ENCODE measurements around the gene EXOC5.

Gene EXOC5

DNA sequence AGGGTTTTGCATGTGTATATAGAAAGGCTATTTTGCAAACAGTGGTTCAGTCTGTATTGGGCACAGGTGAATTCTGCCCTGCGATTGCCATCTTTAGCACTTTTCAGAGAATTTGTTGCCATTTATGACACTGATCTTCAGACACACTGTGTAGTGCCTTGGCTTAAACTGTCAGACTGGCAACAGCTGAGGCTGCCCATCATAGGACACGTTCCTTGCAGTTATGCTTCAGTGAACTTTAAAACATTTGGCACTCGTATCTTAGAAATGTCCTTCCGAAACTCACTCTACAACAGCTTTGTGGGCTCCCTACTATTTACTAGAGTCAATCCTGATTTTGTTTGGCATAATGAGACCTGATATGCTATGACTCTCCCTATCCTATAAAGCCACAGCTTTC is 29.1 kb upstream of the EXOC5 start:
- CTCF ChIA-PET, result interaction anchor here (0.9 to 1.5 kb wide), 3 partner anchors 8 to 12 kb away, joined by 3 read pairs; no protein-coding TSS in a partner anchor
- TF ChIP-seq, protein P1, sequence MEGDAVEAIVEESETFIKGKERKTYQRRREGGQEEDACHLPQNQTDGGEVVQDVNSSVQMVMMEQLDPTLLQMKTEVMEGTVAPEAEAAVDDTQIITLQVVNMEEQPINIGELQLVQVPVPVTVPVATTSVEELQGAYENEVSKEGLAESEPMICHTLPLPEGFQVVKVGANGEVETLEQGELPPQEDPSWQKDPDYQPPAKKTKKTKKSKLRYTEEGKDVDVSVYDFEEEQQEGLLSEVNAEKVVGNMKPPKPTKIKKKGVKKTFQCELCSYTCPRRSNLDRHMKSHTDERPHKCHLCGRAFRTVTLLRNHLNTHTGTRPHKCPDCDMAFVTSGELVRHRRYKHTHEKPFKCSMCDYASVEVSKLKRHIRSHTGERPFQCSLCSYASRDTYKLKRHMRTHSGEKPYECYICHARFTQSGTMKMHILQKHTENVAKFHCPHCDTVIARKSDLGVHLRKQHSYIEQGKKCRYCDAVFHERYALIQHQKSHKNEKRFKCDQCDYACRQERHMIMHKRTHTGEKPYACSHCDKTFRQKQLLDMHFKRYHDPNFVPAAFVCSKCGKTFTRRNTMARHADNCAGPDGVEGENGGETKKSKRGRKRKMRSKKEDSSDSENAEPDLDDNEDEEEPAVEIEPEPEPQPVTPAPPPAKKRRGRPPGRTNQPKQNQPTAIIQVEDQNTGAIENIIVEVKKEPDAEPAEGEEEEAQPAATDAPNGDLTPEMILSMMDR (IDR thresholded peaks at IDR 0.05; ENCODE audit: control extremely low read depth, extremely low read depth, low read depth, missing control alignments), result no peak
- POLR2A ChIA-PET, result no interaction called here
- no peak for DNase-seq (ENCODE audit: extremely low spot score)

DNA sequence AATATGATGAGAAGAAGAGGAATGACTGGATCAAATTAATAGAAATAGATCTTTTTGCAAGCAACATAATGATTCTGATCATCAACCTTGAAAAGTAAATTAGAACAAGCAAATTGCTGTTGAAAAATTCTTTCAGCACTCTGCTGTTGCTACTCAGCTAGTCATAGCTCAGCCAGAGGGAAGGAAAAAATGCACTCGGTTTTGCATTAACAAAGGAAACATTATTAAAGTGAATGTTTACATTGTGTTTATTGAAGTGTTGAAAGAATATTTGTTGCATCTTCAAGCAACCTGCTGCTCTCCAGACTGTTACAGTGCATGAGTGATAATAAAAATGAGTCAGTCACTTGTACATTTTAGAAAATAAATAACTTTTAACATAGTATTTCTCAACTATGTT is 26.5 kb upstream of the EXOC5 start:
- ChIA-PET CTCF (interaction anchor here (0.8 to 3.1 kb wide), 5 partner anchors 24 to 804 kb away, joined by 3 to 18 read pairs (median 3); no protein-coding TSS in a partner anchor), POLR2A (no interaction called here)
- TF ChIP-seq, protein P1 (IDR thresholded peaks at IDR 0.05; ENCODE audit: control extremely low read depth, extremely low read depth, low read depth, missing control alignments), result no peak
- DNase-seq (ENCODE audit: extremely low spot score), result no peak

DNA sequence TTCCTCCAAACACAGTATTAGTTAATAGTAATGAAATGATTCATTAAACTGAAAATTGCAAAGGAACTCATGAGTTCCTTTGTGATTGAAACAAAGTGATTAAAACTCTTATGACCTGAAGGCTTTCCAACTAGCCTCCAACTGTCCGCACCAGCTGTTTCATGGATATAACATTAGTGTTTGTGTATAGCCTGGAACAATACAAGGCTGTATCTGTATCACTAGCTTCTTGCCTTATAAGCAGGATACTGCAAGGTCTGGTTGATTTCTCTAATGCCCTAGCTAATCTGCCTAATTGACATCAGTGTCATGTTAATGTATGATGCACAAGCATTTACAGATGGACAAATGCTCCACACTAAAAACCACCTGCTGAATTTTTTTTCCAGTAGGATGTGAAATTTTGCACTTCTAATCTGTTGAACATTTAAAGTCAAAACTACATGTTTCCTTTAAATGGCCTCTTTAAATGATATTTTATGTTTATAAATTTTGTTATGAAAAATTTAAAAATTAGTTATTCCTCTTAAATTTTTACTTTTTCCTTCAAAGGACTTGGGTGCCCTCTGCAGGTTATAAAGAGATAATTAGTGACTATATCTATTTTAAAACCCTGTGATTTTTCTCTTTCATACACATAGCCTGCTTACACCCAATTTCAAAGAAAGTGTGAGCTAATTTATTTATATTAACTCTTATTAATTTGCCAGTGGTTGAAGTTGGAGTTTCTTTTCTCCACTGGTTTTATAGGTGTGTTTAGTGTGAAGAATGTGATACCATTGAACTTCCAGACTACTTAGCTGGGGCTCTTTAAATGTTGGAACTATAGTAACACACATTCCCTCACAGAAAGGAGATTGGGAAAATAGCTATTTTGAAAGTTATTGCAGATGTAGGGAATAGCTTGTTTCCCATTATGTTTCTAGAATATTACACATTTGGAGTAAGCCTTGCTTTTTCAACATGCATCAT is 25.4 kb upstream of the EXOC5 start:
- POLR2A ChIA-PET, result no interaction called here
- TF ChIP-seq, protein P1 (IDR thresholded peaks at IDR 0.05; ENCODE audit: control extremely low read depth, extremely low read depth, low read depth, missing control alignments), result no peak
- CTCF ChIA-PET, result interaction anchor here (0.7 to 3.1 kb wide), 9 partner anchors 8 to 803 kb away, joined by 3 to 18 read pairs (median 3); no protein-coding TSS in a partner anchor
- DNase-seq (ENCODE audit: extremely low spot score), result no peak

DNA sequence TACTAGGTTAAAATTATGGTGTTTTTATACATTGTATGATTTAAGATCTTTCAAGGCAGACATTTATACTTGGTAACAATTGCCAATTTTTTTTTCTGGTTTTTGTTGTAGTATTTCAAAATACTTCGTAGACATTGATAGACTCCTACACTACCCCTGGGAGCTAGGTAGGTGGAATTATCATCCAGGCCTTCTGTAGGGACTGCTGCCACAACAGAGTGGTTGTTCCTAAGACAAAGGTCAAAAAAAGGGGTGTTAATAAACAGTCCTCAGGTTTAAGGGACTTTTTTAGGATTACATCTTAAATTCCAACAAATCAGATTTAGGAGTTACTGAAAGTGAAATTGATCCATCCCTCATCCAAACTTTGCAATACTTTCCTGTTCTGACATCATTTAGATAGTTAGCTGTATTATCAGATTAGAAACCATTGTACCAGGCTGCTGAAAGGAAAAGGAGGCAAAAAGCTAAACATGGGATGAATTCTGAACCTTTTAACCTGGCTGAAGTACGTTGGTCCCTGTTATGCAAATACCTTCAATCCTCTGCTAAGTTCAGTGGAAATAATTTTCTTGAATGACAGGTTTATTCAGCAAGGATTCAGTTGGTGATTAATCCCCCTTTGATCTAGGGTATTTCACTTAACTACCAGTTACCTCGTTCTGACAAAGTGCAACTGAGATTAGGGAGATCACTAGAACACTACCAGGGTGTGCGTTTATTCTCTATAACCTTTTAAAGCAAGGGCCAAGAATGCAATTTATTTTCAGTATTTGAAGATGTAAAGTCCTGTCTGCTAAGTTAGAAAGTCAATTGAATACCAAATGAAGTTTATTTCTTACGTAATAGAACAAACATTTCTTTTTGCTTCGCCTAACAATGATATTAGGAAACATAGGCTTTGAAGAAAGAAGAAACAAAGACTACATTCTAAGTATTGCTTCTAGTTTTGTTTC is 23.3 kb upstream of the EXOC5 start:
- no peak for DNase-seq (ENCODE audit: extremely low spot score)
- TF ChIP-seq, protein P1 (IDR thresholded peaks at IDR 0.05; ENCODE audit: control extremely low read depth, extremely low read depth, low read depth, missing control alignments), result no peak
- POLR2A ChIA-PET, result no interaction called here
- CTCF ChIA-PET, result no interaction called here

DNA sequence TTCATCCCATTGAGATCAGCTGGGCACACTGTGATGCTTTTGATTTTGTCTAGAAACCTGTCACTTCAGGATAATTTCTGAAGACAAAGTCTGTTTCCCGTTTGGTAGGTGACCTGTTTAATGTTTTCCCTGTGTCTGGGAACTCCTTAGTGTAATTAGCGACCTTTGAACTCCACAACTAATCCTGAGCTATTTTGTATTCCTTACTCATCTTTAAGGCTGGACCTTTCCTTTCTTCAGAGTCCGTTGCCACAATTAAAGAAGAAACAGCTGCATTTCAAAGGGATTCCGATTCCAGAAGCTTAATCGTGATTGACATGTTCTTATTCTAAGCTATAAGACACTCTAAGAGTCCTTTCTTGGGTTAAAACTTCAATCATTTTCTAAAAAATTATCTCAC is 22.0 kb upstream of the EXOC5 start:
- TF ChIP-seq, protein P1 (IDR thresholded peaks at IDR 0.05; ENCODE audit: control extremely low read depth, extremely low read depth, low read depth, missing control alignments), result no peak
- DNase-seq (ENCODE audit: extremely low spot score), result no peak
- ChIA-PET CTCF (interaction anchor here (1.3 kb wide), 1 partner anchor 10 kb away, joined by 6 read pairs; no protein-coding TSS in a partner anchor), POLR2A (no interaction called here)

DNA sequence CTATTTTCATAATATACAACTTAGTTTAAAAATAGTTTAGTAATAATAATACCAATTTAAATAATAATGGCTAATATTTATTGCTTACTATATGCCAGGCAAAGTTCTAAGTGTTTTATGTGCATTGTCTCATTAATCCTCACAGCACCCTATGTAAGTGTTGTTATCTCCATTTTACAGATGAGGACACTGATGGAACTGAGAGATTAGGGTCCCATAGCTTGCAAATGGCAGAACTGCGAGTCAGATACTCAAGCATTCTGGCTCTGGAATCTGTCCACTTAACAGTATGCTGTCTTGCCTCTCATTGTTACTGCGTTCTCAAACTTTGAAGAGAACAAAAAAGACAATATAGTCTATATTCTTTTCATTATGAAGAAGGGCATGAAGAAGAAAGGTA is 19.0 kb upstream of the EXOC5 start:
- no peak for DNase-seq (ENCODE audit: extremely low spot score)
- POLR2A ChIA-PET, result interaction anchor here (0.6 kb wide), 1 partner anchor 1881 kb away, joined by 3 read pairs; no protein-coding TSS in a partner anchor
- TF ChIP-seq, protein P1 (IDR thresholded peaks at IDR 0.05; ENCODE audit: control extremely low read depth, extremely low read depth, low read depth, missing control alignments), result no peak
- CTCF ChIA-PET, result no interaction called here

All from GM10248 (cell line).